ENCODE results near the gene IL25. TPM values are rescaled to one million over a fixed set of nuclear protein-coding genes. Genes with fewer than 3 reads are reported as not detected.

Gene IL25
- total RNA-seq, 1 experiment from 2014 or later, result not detected

- DNase-seq (ENCODE audit: low read depth), result no peak
Measured at GRCh38 chr14:23353433-23353780, 19.2 kb upstream of the IL25 start.

GRCh38 chr14:23354990-23355389, 17.6 kb upstream of the IL25 start:
- no peak for DNase-seq (ENCODE audit: low read depth)

- DNase-seq (ENCODE audit: low read depth), result no peak
Measured at GRCh38 chr14:23355871-23356435, 16.7 kb upstream of the IL25 start.

- no peak for DNase-seq (ENCODE audit: low read depth)
Measured at GRCh38 chr14:23356662-23357061, 15.9 kb upstream of the IL25 start.

GRCh38 chr14:23357261-23357660, 15.3 kb upstream of the IL25 start:
- no peak for DNase-seq (ENCODE audit: low read depth)

- DNase-seq (ENCODE audit: low read depth), result no peak
Measured at GRCh38 chr14:23358042-23358441, 14.6 kb upstream of the IL25 start.

GRCh38 chr14:23358553-23359166, 13.9 kb upstream of the IL25 start:
- no peak for DNase-seq (ENCODE audit: low read depth)

- DNase-seq (ENCODE audit: low read depth), result no peak
Measured at GRCh38 chr14:23359167-23359626, 13.4 kb upstream of the IL25 start.

GRCh38 chr14:23359722-23360447, 12.7 kb upstream of the IL25 start:
- DNase-seq (ENCODE audit: low read depth), result no peak

- peak; percentile 16 for DNase-seq (ENCODE audit: low read depth)
Measured at GRCh38 chr14:23360496-23360895, 12.1 kb upstream of the IL25 start.

GRCh38 chr14:23361320-23361719, 11.3 kb upstream of the IL25 start:
- peak; percentile 30 for DNase-seq (ENCODE audit: low read depth)

GRCh38 chr14:23361763-23362162, 10.8 kb upstream of the IL25 start:
- DNase-seq (ENCODE audit: low read depth), result no peak

- peak; percentile 8 for DNase-seq (ENCODE audit: low read depth)
Measured at GRCh38 chr14:23362200-23362599, 10.4 kb upstream of the IL25 start.

- peak; percentile 20 for DNase-seq (ENCODE audit: low read depth)
Measured at GRCh38 chr14:23364164-23365035, 8.2 kb upstream of the IL25 start.

GRCh38 chr14:23365036-23365731, 7.4 kb upstream of the IL25 start, which contains the start of gene EFS:
Gene EFS (minus strand): TSS chr14:23365172. CDS start chr14:23365025, 147 bp downstream.
- no peak for DNase-seq (ENCODE audit: low read depth)

- DNase-seq (ENCODE audit: low read depth), result no peak
Measured at GRCh38 chr14:23365732-23366425, 6.7 kb upstream of the IL25 start.

- no peak for DNase-seq (ENCODE audit: low read depth)
Measured at GRCh38 chr14:23366426-23366921, 6.1 kb upstream of the IL25 start.

GRCh38 chr14:23370221-23370620, 2.4 kb upstream of the IL25 start:
- no peak for DNase-seq (ENCODE audit: low read depth)

- DNase-seq (ENCODE audit: low read depth), result no peak
Measured at GRCh38 chr14:23371865-23372264, 744 bp upstream of the IL25 start.

GRCh38 chr14:23373041-23373440, 432 bp downstream of the IL25 start:
- no peak for DNase-seq (ENCODE audit: low read depth)

Measured in M059J (cell line).